ENCODE measurements around the gene CYP4F3.

DNA sequence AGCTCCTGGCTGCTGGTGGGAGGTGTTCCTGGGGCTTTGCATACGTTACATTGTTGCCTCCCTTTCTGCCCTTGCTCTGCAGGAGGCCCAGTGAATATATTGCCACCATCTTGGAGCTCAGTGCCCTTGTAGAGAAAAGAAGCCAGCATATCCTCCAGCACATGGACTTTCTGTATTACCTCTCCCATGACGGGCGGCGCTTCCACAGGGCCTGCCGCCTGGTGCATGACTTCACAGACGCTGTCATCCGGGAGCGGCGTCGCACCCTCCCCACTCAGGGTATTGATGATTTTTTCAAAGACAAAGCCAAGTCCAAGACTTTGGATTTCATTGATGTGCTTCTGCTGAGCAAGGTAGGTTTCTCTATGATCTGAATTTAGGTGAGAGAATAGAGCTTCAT, 42.7 kb downstream of the CYP4F3 start:
- TF ChIP-seq, protein P1, sequence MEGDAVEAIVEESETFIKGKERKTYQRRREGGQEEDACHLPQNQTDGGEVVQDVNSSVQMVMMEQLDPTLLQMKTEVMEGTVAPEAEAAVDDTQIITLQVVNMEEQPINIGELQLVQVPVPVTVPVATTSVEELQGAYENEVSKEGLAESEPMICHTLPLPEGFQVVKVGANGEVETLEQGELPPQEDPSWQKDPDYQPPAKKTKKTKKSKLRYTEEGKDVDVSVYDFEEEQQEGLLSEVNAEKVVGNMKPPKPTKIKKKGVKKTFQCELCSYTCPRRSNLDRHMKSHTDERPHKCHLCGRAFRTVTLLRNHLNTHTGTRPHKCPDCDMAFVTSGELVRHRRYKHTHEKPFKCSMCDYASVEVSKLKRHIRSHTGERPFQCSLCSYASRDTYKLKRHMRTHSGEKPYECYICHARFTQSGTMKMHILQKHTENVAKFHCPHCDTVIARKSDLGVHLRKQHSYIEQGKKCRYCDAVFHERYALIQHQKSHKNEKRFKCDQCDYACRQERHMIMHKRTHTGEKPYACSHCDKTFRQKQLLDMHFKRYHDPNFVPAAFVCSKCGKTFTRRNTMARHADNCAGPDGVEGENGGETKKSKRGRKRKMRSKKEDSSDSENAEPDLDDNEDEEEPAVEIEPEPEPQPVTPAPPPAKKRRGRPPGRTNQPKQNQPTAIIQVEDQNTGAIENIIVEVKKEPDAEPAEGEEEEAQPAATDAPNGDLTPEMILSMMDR (IDR thresholded peaks at IDR 0.05) = no peak
- no peak for TF ChIP-seq POLR2A (IDR thresholded peaks at IDR 0.05)

Data from lower leg skin (tissue), 3 donors.